Activated T-cell treated with anti-CD3 and anti-CD28 coated beads, Interleukin-2, amount 50 U/mL, for 1 hour (primary cell): ENCODE data around the gene CRYAB.
"Not testable (repeated sequence)": the region's sequence is repeated elsewhere in the genome, so short reads cannot be mapped to it uniquely, and the experiment has no call there.

Source experiments
- DNase-seq: peaks from one replicate; pipeline ENCODE4 v3.0.0-alpha.2; 2020

Gene CRYAB

GRCh38 chr11:111906680-111907079 is 4.9 kb downstream of the CRYAB start:
- DNase-seq: no peak

- no peak for DNase-seq
These were observed 6.2 kb downstream of the CRYAB start for GRCh38 chr11:111905411-111905810.

- no peak for DNase-seq
These were observed 24.7 kb downstream of the CRYAB start for GRCh38 chr11:111886844-111887243.

- no peak for DNase-seq
These were observed 25.5 kb downstream of the CRYAB start for GRCh38 chr11:111886032-111886431.

GRCh38 chr11:111885053-111885452 is 26.5 kb downstream of the CRYAB start:
- DNase-seq: not testable (repeated sequence)

- no peak for DNase-seq
These were observed 29.4 kb downstream of the CRYAB start for GRCh38 chr11:111882202-111882601.

GRCh38 chr11:111879637-111879960 is 32.0 kb downstream of the CRYAB start:
- DNase-seq: no peak

- peak; percentile 95 for DNase-seq
These were observed 32.5 kb downstream of the CRYAB start, which contains the start of the genes CFAP68 and FDXACB1 for GRCh38 chr11:111878849-111879636. Gene CFAP68 (plus strand): TSS chr11:111879541. CDS start chr11:111879561, 20 bp downstream. Gene FDXACB1 (minus strand): TSS chr11:111879165. CDS start chr11:111879132, 33 bp downstream.

GRCh38 chr11:111878385-111878848 is 33.2 kb downstream of the CRYAB start:
- DNase-seq: no peak

GRCh38 chr11:111871693-111872161 is 39.8 kb downstream of the CRYAB start:
- DNase-seq: no peak

GRCh38 chr11:111870886-111871692 is 40.5 kb downstream of the CRYAB start, which contains the start of gene ALG9:
Gene ALG9 (minus strand): TSS chr11:111871581. CDS start chr11:111871482, 99 bp downstream.
- peak; percentile 93 for DNase-seq

GRCh38 chr11:111870522-111870885 is 41.1 kb downstream of the CRYAB start:
- no peak for DNase-seq

- DNase-seq: no peak
These were observed 41.5 kb downstream of the CRYAB start for GRCh38 chr11:111870113-111870512.

GRCh38 chr11:111860257-111860656 is 51.3 kb downstream of the CRYAB start:
- no peak for DNase-seq
